K562 (cell line): ENCODE data around the gene PTCH2. TPM values are rescaled to one million over a fixed set of nuclear protein-coding genes. Genes with fewer than 3 reads are reported as not detected.

Experiments
- DDX20 ChIP-seq: fragments of 450-650 bp; IDR thresholded peaks from 2 replicates; pipeline ENCODE4 v1.6.1; 2016; ENCODE audit warnings: missing genetic modification characterization, low read depth, mild to moderate bottlenecking, missing compliant biosample characterization, moderate library complexity
- HEY1 ChIP-seq: fragments of 250-450 bp; sonication (Bioruptor Pico); IDR thresholded peaks from 2 replicates; pipeline ENCODE4 v1.5.0; 2020; ENCODE audit warnings: mild to moderate bottlenecking, moderate library complexity, borderline replicate concordance
- KAT2B ChIP-seq: IDR thresholded peaks from one replicate; pipeline ENCODE4 v1.6.1; 2012; ENCODE audit warnings: low read depth, mild to moderate bottlenecking, control low read depth, inconsistent platforms, low read length, moderate library complexity
- KHSRP ChIP-seq: fragments of 450-650 bp; IDR thresholded peaks from 2 replicates; pipeline ENCODE4 v1.6.1; 2017
- MEF2D ChIP-seq: conservative IDR thresholded peaks from 2 replicates; pipeline ENCODE4 v1.6.1; 2016; ENCODE audit warnings: low read depth, missing genetic modification characterization, missing compliant biosample characterization
- NCOA2 ChIP-seq, 2 experiments: fragments of 450-650 bp; IDR thresholded peaks; 2 replicates each; pipeline ENCODE4 v1.6.1; 2018; ENCODE audit warnings: mild to moderate bottlenecking in 2 of 2, moderate library complexity in 1 of 2; ENCODE audit not compliant: partially characterized antibody in 2 of 2
- PHB2 ChIP-seq: fragments of 450-650 bp; IDR thresholded peaks from 2 replicates; pipeline ENCODE4 v1.6.1; 2017; ENCODE audit warnings: low read depth
- POLR2AphosphoS2 ChIP-seq: IDR thresholded peaks from 2 replicates; pipeline ENCODE4 v1.6.1; 2012; ENCODE audit warnings: low read length, improper control_type of control experiment
- POLR3A ChIP-seq: IDR thresholded peaks from 2 replicates; pipeline ENCODE4 v1.6.1; 2011; ENCODE audit warnings: borderline replicate concordance, mild to moderate bottlenecking, moderate library complexity; ENCODE audit not compliant: insufficient read length, insufficient read depth; ENCODE audit errors: extremely low read depth
- RFX7 ChIP-seq: fragments of 250-450 bp; sonication (Bioruptor Pico); IDR thresholded peaks from 2 replicates; pipeline ENCODE4 v1.5.1; 2021; ENCODE audit warnings: mild to moderate bottlenecking
- ZNF431 ChIP-seq: sonication (generic); formaldehyde crosslinking; IDR thresholded peaks from 2 replicates; pipeline ENCODE4 v1.8.0; 2022; ENCODE audit warnings: mild to moderate bottlenecking, missing genetic modification reagents
- ZNF445 ChIP-seq: fragments of 250-450 bp; sonication (Bioruptor Pico); IDR thresholded peaks from 2 replicates; pipeline ENCODE4 v1.4.0; 2020; ENCODE audit warnings: low read depth, mild to moderate bottlenecking, moderate library complexity
- ZNF695 ChIP-seq: fragments of 450-650 bp; formaldehyde crosslinking; IDR thresholded peaks from 2 replicates; pipeline ENCODE4 v1.4.0; 2020; ENCODE audit warnings: mild to moderate bottlenecking, moderate library complexity
- ZSCAN32 ChIP-seq: fragments of 450-650 bp; formaldehyde crosslinking; IDR thresholded peaks from 2 replicates; pipeline ENCODE4 v1.4.0; 2020; ENCODE audit warnings: mild to moderate bottlenecking, moderate library complexity
- polyA plus RNA-seq, 8 experiments: library from polyadenylated mRNA; depleted of rRNA in 4 of 8; stranded (reverse) in 5 of 8; unstranded in 3 of 8; fragments of >200 nt; fragmentation: Nextera tagmentation in 2 of 8; fragmentation: Illumina TruSeq in 1 of 8; extraction: Ambion mirVana in 2 of 8; extraction: Trizol in 1 of 8; gene quantifications; 2 replicates each; pipeline versions ENCODE4 v1.2.1 to v1.2.3, GENCODE V29; 2011 to 2014; ENCODE audit warnings: inconsistent platforms in 1 of 8, missing spikeins in 1 of 8
- total RNA-seq, 7 experiments: library from RNA; depleted of rRNA in 6 of 7; stranded (reverse); fragments of >200 nt in 6 of 7; fragmentation: Illumina TruSeq in 2 of 7; extraction: Trizol in 2 of 7; gene quantifications; 2 replicates each; pipeline versions ENCODE4 v1.2.1 to v1.2.3, GENCODE V29; 2011 to 2021; ENCODE audit warnings: low replicate concordance in 1 of 7
- TF ChIP-seq, protein P1 (sequence below): fragments of 200-800 bp; sonication (Bioruptor generic); IDR thresholded peaks from 2 replicates; pipeline ENCODE4 v1.6.1; 2016; ENCODE audit warnings: missing genetic modification characterization, missing compliant biosample characterization
- TF ChIP-seq, protein P2 (sequence below): sonication (generic); formaldehyde crosslinking; IDR thresholded peaks from 2 replicates; pipeline ENCODE4 v1.8.0; 2022; ENCODE audit warnings: mild to moderate bottlenecking, missing genetic modification reagents
- TF ChIP-seq, protein P3 (sequence below): sonication (generic); formaldehyde crosslinking; IDR thresholded peaks from 2 replicates; pipeline ENCODE4 v1.9.0; 2022; ENCODE audit warnings: mild to moderate bottlenecking, missing genetic modification reagents
- TF ChIP-seq, protein P4 (sequence below): IDR thresholded peaks from 2 replicates; pipeline ENCODE4 v1.6.1; 2011; ENCODE audit not compliant: insufficient read length; ENCODE audit errors: extremely low read depth
- TF ChIP-seq, protein P5 (sequence below): fragments of 250-450 bp; sonication (Bioruptor Pico); IDR thresholded peaks from 2 replicates; pipeline ENCODE4 v1.6.1; 2021; ENCODE audit warnings: mild to moderate bottlenecking

PTCH2 gene
- total and polyA plus RNA-seq, 9 of the 15 experiments (the other 6 are each of a cell fraction or from before 2014, with no cell fraction given) = 0.15 to 27.3 (median 0.48) TPM; not detected in 1

DNA sequence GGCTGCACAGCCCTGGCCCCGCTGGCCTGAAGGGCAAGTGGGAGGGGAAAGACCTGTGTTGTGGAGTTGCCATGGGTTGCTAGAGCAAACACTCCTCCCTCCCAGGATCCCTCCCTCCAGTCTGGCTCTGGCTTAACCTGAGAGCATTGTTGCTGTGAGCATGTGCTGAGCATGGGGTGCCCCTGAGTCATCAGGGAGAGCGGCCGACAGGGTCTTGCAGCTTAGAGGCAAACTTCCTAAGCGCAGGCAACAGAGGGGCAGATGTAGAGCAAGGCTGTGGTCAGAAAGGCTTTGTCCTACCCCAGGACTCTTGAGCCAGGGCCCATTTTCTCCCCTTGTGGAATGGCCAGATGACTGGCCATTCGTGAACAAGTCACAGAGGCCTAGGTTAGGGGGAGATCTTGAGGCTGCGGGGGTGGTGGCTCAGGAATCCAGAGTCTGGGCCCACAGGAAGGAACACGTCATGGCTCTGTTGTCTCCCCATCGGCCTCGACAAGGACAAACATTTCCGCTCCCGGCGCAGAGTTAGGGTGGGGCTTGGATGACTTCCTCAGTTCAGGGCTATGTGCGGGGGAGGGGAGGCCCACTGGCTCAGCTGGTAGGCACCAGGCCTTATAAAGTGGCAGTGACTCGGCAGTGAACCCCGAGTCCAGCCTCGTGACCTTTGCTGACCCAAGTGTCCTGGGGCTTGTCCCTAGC, 35.5 kb downstream of the PTCH2 start (continued):
- TF ChIP-seq, protein P1, sequence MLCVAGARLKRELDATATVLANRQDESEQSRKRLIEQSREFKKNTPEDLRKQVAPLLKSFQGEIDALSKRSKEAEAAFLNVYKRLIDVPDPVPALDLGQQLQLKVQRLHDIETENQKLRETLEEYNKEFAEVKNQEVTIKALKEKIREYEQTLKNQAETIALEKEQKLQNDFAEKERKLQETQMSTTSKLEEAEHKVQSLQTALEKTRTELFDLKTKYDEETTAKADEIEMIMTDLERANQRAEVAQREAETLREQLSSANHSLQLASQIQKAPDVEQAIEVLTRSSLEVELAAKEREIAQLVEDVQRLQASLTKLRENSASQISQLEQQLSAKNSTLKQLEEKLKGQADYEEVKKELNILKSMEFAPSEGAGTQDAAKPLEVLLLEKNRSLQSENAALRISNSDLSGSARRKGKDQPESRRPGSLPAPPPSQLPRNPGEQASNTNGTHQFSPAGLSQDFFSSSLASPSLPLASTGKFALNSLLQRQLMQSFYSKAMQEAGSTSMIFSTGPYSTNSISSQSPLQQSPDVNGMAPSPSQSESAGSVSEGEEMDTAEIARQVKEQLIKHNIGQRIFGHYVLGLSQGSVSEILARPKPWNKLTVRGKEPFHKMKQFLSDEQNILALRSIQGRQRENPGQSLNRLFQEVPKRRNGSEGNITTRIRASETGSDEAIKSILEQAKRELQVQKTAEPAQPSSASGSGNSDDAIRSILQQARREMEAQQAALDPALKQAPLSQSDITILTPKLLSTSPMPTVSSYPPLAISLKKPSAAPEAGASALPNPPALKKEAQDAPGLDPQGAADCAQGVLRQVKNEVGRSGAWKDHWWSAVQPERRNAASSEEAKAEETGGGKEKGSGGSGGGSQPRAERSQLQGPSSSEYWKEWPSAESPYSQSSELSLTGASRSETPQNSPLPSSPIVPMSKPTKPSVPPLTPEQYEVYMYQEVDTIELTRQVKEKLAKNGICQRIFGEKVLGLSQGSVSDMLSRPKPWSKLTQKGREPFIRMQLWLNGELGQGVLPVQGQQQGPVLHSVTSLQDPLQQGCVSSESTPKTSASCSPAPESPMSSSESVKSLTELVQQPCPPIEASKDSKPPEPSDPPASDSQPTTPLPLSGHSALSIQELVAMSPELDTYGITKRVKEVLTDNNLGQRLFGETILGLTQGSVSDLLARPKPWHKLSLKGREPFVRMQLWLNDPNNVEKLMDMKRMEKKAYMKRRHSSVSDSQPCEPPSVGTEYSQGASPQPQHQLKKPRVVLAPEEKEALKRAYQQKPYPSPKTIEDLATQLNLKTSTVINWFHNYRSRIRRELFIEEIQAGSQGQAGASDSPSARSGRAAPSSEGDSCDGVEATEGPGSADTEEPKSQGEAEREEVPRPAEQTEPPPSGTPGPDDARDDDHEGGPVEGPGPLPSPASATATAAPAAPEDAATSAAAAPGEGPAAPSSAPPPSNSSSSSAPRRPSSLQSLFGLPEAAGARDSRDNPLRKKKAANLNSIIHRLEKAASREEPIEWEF (CRISPR knock-in tag) = peak; percentile 96
- TF ChIP-seq ZNF431 (CRISPR knock-in tag) = peak; percentile 76
- no peak for TF ChIP-seq POLR3A
- TF ChIP-seq, protein P2, sequence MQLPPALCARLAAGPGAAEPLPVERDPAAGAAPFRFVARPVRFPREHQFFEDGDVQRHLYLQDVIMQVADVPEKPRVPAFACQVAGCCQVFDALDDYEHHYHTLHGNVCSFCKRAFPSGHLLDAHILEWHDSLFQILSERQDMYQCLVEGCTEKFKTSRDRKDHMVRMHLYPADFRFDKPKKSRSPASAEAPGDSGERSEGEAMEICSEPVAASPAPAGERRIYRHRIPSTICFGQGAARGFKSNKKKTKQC (CRISPR knock-in tag) = peak; percentile 87
- TF ChIP-seq ZNF445 (CRISPR knock-in tag) = peak; percentile 72; the same call in 1 of the 2 replicates
- no peak for TF ChIP-seq RFX7
- peak; percentile 53; the same call in 1 of the 2 replicates for TF ChIP-seq KHSRP
- TF ChIP-seq NCOA2 (IDR thresholded peaks at IDR 0.05; ENCODE audit: partially characterized antibody in 2 of 2) = no peak
- no peak for TF ChIP-seq KAT2B
- TF ChIP-seq, protein P3, sequence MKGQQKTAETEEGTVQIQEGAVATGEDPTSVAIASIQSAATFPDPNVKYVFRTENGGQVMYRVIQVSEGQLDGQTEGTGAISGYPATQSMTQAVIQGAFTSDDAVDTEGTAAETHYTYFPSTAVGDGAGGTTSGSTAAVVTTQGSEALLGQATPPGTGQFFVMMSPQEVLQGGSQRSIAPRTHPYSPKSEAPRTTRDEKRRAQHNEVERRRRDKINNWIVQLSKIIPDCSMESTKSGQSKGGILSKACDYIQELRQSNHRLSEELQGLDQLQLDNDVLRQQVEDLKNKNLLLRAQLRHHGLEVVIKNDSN (CRISPR knock-in tag) = peak; percentile 60; the same call in 1 of the 2 replicates
- no peak for TF ChIP-seq PHB2
- no peak; the same call in 1 of the 2 replicates for TF ChIP-seq HEY1 (CRISPR knock-in tag)
- TF ChIP-seq MEF2D (tag) = peak; percentile 88
- peak; percentile 39; the same call in 1 of the 2 replicates for TF ChIP-seq POLR2AphosphoS2
- TF ChIP-seq, protein P4, sequence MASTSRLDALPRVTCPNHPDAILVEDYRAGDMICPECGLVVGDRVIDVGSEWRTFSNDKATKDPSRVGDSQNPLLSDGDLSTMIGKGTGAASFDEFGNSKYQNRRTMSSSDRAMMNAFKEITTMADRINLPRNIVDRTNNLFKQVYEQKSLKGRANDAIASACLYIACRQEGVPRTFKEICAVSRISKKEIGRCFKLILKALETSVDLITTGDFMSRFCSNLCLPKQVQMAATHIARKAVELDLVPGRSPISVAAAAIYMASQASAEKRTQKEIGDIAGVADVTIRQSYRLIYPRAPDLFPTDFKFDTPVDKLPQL = no peak
- TF ChIP-seq, protein P5, sequence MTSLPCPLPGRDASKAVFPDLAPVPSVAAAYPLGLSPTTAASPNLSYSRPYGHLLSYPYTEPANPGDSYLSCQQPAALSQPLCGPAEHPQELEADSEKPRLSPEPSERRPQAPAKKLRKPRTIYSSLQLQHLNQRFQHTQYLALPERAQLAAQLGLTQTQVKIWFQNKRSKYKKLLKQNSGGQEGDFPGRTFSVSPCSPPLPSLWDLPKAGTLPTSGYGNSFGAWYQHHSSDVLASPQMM = no peak
- TF ChIP-seq ZNF695 (CRISPR knock-in tag) = no peak; the same call in 1 of the 2 replicates
- peak; percentile 51; the same call in 1 of the 2 replicates for TF ChIP-seq DDX20
- peak; percentile 11; the same call in 1 of the 2 replicates for TF ChIP-seq ZSCAN32 (CRISPR knock-in tag)
